ENCODE measurements around the gene HUNK.

Gene HUNK

DNA sequence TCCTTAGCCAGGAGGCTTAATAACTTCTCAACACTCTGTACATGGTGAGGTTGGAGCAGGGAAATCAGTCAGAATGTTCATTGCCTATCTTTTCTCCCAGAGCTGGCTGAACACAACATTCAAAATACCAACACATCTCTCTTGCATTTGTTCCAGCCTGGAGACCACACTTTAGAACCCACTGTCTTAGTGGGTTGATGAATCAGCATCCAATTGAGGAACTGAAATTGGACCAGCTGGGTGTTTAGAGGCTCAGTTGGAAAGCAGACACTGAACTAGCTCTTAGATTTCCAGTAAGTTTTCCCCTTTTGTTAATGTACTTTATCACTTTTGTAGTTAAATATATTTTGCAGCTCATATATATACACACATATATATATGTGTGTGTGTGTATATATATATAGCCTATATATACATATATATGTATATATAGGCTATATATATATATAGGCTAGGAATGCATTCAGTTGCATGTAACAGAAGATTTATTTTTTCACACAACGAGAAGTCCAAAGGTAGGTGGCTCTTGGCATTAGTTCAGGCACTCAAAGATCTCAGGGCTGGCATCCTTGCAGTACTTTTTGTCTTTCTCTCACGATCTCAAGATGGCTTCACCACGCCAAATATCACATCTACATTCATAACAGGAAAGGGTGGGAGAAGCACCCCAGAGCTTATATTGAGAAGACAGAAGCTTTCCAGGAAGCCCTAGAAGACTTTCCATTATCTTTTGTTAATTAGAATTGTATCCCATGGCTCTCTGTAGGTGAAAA lies 35.0 kb upstream of the HUNK start:
- Histone ChIP-seq H3K27me3 (ENCODE audit: insufficient read depth, low read length) (no peaks in the 10 kb centered on the region), H3K79me2 (ENCODE audit: control insufficient read depth, insufficient read depth, low read length, poor library complexity) (no peaks in the 10 kb centered on the region), H2BK5ac (ENCODE audit: low read depth, low read length, poor library complexity) (no peak overlapping the region), H2AFZ (ENCODE audit: insufficient read depth, low read length, poor library complexity) (no peak overlapping the region), H2BK120ac (ENCODE audit: insufficient read depth, low read length, poor library complexity) (no peak overlapping the region), H2BK12ac (ENCODE audit: low read length) (no peak overlapping the region), H3K4me2 (ENCODE audit: low read length) (no peak overlapping the region), H3K4ac (ENCODE audit: low read depth, low read length) (no peak overlapping the region), H3K14ac (ENCODE audit: low read length) (no peak overlapping the region), H3K27ac (ENCODE audit: low read depth, low read length) (no peak overlapping the region), H3K18ac (ENCODE audit: low read length) (no peak overlapping the region), H3K9me3 (ENCODE audit: insufficient read depth, low read depth, low read length) (no peaks in the 10 kb centered on the region), H4K8ac (ENCODE audit: low read depth, low read length) (no peak overlapping the region), H3K36me3 (ENCODE audit: control insufficient read depth in 1 of 2, insufficient read depth in 2 of 2, low read length in 2 of 2) (no peaks in the 10 kb centered on the region), H3K4me1 (ENCODE audit: control insufficient read depth in 1 of 2, insufficient read depth in 2 of 2, low read length in 2 of 2) (no peaks in the 10 kb centered on the region), H3K23ac (ENCODE audit: low read length) (no peak overlapping the region), H2AK5ac (ENCODE audit: low read length) (no peak overlapping the region), H3K79me1 (ENCODE audit: low read length) (no peaks in the 10 kb centered on the region), H3K9ac (ENCODE audit: low read length) (no peak overlapping the region), H3K4me3 (ENCODE audit: low read depth, low read length) (no peak overlapping the region), H4K91ac (ENCODE audit: low read depth, low read length) (no peak overlapping the region), H4K12ac (ENCODE audit: low read depth, low read length) (no peak overlapping the region)
- WGBS (ENCODE audit: extremely low coverage, insufficient coverage, insufficient read length) = no CpG with 5 or more reads among the region's 3 CpGs
- DNase-seq = no peak

DNA sequence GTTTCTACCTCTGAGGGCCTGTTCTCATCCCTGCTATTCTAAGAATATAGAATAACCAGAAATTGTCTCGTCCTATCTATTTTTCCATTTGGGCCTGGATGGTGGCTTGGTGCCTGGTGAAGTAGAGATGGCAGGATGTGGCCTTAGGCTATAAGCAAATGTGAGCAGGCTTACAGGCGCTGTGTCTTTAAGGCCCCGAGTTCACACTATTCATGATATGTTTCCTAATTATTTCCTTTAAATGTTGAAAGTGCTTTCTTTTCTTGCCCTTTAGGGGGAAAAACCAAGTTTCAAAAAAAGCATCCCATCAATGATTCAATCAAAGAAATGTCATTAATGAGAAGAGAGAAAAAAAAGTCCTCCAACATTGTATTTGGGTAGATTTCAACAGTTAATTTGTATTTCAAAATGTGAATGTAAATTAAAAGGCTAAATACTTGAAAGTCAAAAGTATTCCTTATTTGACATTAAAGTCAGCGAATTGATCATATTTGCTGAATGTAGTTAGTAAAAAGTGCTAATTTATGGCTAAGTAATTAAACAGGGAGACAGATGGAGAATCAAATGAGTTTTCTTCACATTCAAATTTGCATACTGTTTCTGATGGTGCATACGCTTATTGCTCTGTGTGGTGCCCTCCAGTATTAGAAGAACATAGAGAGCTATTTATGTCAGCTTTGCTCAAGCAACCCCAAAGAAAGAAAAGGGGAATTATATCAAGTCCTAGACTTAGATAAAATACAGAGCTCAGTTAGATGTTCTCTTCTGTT lies 34.0 kb upstream of the HUNK start:
- H3K18ac ChIP-seq (ENCODE audit: low read length) = no peak overlapping the region
- H2BK120ac ChIP-seq (ENCODE audit: insufficient read depth, low read length, poor library complexity) = no peak overlapping the region
- H4K8ac ChIP-seq (ENCODE audit: low read depth, low read length) = no peak overlapping the region
- H3K23ac ChIP-seq (ENCODE audit: low read length) = no peak overlapping the region
- no peak overlapping the region for H3K4me3 ChIP-seq (ENCODE audit: low read depth, low read length)
- H3K4ac ChIP-seq (ENCODE audit: low read depth, low read length) = no peak overlapping the region
- H3K27ac ChIP-seq (ENCODE audit: low read depth, low read length) = no peak overlapping the region
- H4K91ac ChIP-seq (ENCODE audit: low read depth, low read length) = no peak overlapping the region
- DNase-seq = no peak
- H2AK5ac ChIP-seq (ENCODE audit: low read length) = no peak overlapping the region
- no peaks in the 10 kb centered on the region for H3K4me1 ChIP-seq (ENCODE audit: control insufficient read depth in 1 of 2, insufficient read depth in 2 of 2, low read length in 2 of 2)
- no peak overlapping the region for H3K14ac ChIP-seq (ENCODE audit: low read length)
- no peaks in the 10 kb centered on the region for H3K9me3 ChIP-seq (ENCODE audit: insufficient read depth, low read depth, low read length)
- H2BK5ac ChIP-seq (ENCODE audit: low read depth, low read length, poor library complexity) = no peak overlapping the region
- H3K27me3 ChIP-seq (ENCODE audit: insufficient read depth, low read length) = no peaks in the 10 kb centered on the region
- H3K79me1 ChIP-seq (ENCODE audit: low read length) = no peaks in the 10 kb centered on the region
- no peaks in the 10 kb centered on the region for H3K36me3 ChIP-seq (ENCODE audit: control insufficient read depth in 1 of 2, insufficient read depth in 2 of 2, low read length in 2 of 2)
- H3K9ac ChIP-seq (ENCODE audit: low read length) = no peak overlapping the region
- no CpG with 5 or more reads among the region's 5 CpGs for WGBS (ENCODE audit: extremely low coverage, insufficient coverage, insufficient read length)
- H2AFZ ChIP-seq (ENCODE audit: insufficient read depth, low read length, poor library complexity) = no peak overlapping the region
- no peaks in the 10 kb centered on the region for H3K79me2 ChIP-seq (ENCODE audit: control insufficient read depth, insufficient read depth, low read length, poor library complexity)
- no peak overlapping the region for H2BK12ac ChIP-seq (ENCODE audit: low read length)
- no peak overlapping the region for H3K4me2 ChIP-seq (ENCODE audit: low read length)
- H4K12ac ChIP-seq (ENCODE audit: low read depth, low read length) = no peak overlapping the region

DNA sequence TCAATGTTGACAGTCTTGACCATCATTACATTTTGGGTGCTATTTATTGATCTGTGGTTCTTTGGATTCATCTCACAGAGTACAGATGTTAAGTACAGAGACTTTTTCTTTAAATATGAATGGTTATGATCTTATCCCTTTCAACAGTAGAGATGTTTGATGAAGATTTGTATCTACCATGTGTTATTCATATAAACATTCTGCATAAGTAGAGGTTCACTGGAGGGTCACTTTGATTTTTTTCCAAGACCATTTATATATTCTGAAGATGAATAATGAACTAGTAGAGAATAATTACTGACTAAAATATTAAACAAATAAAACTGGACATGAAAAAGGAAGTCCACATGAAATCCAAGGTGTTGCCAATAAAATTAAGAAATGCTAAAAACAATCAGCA lies 28.6 kb upstream of the HUNK start:
- H2AK5ac ChIP-seq (ENCODE audit: low read length) = no peak overlapping the region
- H3K4ac ChIP-seq (ENCODE audit: low read depth, low read length) = no peak overlapping the region
- no peaks in the 10 kb centered on the region for H3K4me1 ChIP-seq (ENCODE audit: control insufficient read depth in 1 of 2, insufficient read depth in 2 of 2, low read length in 2 of 2)
- H4K91ac ChIP-seq (ENCODE audit: low read depth, low read length) = no peak overlapping the region
- no peak overlapping the region for H3K4me3 ChIP-seq (ENCODE audit: low read depth, low read length)
- no peak overlapping the region for H3K18ac ChIP-seq (ENCODE audit: low read length)
- no peak overlapping the region for H2BK5ac ChIP-seq (ENCODE audit: low read depth, low read length, poor library complexity)
- no peak overlapping the region for H3K14ac ChIP-seq (ENCODE audit: low read length)
- H3K23ac ChIP-seq (ENCODE audit: low read length) = no peak overlapping the region
- no peaks in the 10 kb centered on the region for H3K27me3 ChIP-seq (ENCODE audit: insufficient read depth, low read length)
- no peak overlapping the region for H2AFZ ChIP-seq (ENCODE audit: insufficient read depth, low read length, poor library complexity)
- H3K4me2 ChIP-seq (ENCODE audit: low read length) = no peak overlapping the region
- no peak overlapping the region for H2BK120ac ChIP-seq (ENCODE audit: insufficient read depth, low read length, poor library complexity)
- H2BK12ac ChIP-seq (ENCODE audit: low read length) = no peak overlapping the region
- no peaks in the 10 kb centered on the region for H3K36me3 ChIP-seq (ENCODE audit: control insufficient read depth in 1 of 2, insufficient read depth in 2 of 2, low read length in 2 of 2)
- no peak overlapping the region for H4K12ac ChIP-seq (ENCODE audit: low read depth, low read length)
- H3K79me1 ChIP-seq (ENCODE audit: low read length) = no peaks in the 10 kb centered on the region
- no peak overlapping the region for H3K9ac ChIP-seq (ENCODE audit: low read length)
- no peak overlapping the region for H4K8ac ChIP-seq (ENCODE audit: low read depth, low read length)
- H3K79me2 ChIP-seq (ENCODE audit: control insufficient read depth, insufficient read depth, low read length, poor library complexity) = no peaks in the 10 kb centered on the region
- DNase-seq = no peak
- H3K9me3 ChIP-seq (ENCODE audit: insufficient read depth, low read depth, low read length) = no peaks in the 10 kb centered on the region
- no peak overlapping the region for H3K27ac ChIP-seq (ENCODE audit: low read depth, low read length)

DNA sequence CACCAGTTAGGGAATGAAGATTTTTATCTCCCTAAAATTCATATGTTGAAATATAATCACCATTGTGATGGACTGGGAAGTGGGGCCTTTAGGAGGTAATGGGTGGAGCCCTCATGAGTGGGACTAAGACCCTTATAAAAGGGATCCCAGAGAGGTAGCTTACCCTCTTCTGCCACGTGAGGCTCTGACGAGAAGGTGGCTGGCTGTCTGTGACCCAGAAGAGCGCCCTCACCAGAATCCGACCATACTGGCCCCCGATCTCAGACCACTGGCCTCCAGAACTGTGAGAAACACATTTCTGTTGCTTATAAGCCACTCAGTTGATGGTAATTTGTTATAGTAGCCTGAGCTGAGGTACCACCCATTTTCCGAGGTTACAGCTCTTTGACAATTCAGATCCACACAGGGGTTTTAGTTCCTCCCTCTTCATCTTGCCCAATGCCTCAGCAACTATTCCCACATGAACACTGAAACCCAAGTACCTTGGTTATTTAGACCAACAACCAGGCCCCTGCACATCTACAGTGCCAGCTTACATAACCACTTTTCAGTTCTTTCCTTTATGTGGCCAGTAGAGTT lies 27.6 kb upstream of the HUNK start:
- no peak overlapping the region for H4K91ac ChIP-seq (ENCODE audit: low read depth, low read length)
- no peak overlapping the region for H3K27ac ChIP-seq (ENCODE audit: low read depth, low read length)
- H2BK120ac ChIP-seq (ENCODE audit: insufficient read depth, low read length, poor library complexity) = no peak overlapping the region
- no peaks in the 10 kb centered on the region for H3K9me3 ChIP-seq (ENCODE audit: insufficient read depth, low read depth, low read length)
- H3K23ac ChIP-seq (ENCODE audit: low read length) = no peak overlapping the region
- DNase-seq = no peak
- H3K36me3 ChIP-seq (ENCODE audit: control insufficient read depth in 1 of 2, insufficient read depth in 2 of 2, low read length in 2 of 2) = no peaks in the 10 kb centered on the region
- no peak overlapping the region for H2BK12ac ChIP-seq (ENCODE audit: low read length)
- H3K79me2 ChIP-seq (ENCODE audit: control insufficient read depth, insufficient read depth, low read length, poor library complexity) = no peaks in the 10 kb centered on the region
- H2BK5ac ChIP-seq (ENCODE audit: low read depth, low read length, poor library complexity) = no peak overlapping the region
- H3K9ac ChIP-seq (ENCODE audit: low read length) = no peak overlapping the region
- no peak overlapping the region for H3K4me3 ChIP-seq (ENCODE audit: low read depth, low read length)
- no peak overlapping the region for H4K8ac ChIP-seq (ENCODE audit: low read depth, low read length)
- no peak overlapping the region for H4K12ac ChIP-seq (ENCODE audit: low read depth, low read length)
- no peak overlapping the region for H3K18ac ChIP-seq (ENCODE audit: low read length)
- H3K4ac ChIP-seq (ENCODE audit: low read depth, low read length) = no peak overlapping the region
- no peaks in the 10 kb centered on the region for H3K4me1 ChIP-seq (ENCODE audit: control insufficient read depth in 1 of 2, insufficient read depth in 2 of 2, low read length in 2 of 2)
- no peaks in the 10 kb centered on the region for H3K79me1 ChIP-seq (ENCODE audit: low read length)
- WGBS (ENCODE audit: extremely low coverage, insufficient coverage, insufficient read length) = no CpG with 5 or more reads among the region's 6 CpGs
- no peak overlapping the region for H2AK5ac ChIP-seq (ENCODE audit: low read length)
- H3K14ac ChIP-seq (ENCODE audit: low read length) = no peak overlapping the region
- H3K4me2 ChIP-seq (ENCODE audit: low read length) = no peak overlapping the region
- H2AFZ ChIP-seq (ENCODE audit: insufficient read depth, low read length, poor library complexity) = no peak overlapping the region
- H3K27me3 ChIP-seq (ENCODE audit: insufficient read depth, low read length) = no peaks in the 10 kb centered on the region

Data from trophoblast cell (in vitro differentiated cells and primary cell).